Choroid plexus epithelial cell (primary cell): ENCODE measurements around the gene NMNAT2.

ENCODE experiments used
- DNase-seq: peaks from one replicate; pipeline ENCODE4 v3.0.0-alpha.2; 2010; ENCODE audit warnings: low read depth
- H3K4me3 ChIP-seq: 2 replicates; pipeline ENCODE4 v1.5.1; 2011; ENCODE audit warnings: low read depth, mild to moderate bottlenecking, control low read depth, low read length, moderate library complexity
- TF ChIP-seq, protein P1 (sequence below): conservative IDR thresholded peaks from 2 replicates; pipeline ENCODE4 v1.5.1; 2011; ENCODE audit warnings: low read depth, mild to moderate bottlenecking, control low read depth, inconsistent platforms, low read length, moderate library complexity

NMNAT2 gene

DNA sequence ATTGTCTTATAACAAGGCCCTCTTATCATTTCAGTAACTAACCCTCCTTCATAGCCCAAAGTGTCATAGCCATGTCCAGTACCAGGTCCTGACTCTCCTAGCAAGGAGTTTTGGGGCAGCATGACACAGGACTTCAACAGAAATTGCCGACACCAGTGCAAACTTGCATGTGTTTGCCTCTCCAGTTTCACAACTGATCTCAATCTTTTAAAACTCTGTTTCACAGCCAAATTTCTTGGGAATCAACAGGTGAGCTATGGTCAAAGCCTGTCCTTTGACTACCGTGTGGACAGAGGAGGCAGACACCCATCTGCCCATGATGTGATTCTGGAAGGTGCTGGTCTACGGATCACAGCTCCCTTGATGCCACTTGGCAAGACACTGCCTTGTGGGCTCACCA is 195.3 kb downstream of the NMNAT2 start:
- no peak overlapping the region for H3K4me3 ChIP-seq
- DNase-seq = no peak
- TF ChIP-seq, protein P1, sequence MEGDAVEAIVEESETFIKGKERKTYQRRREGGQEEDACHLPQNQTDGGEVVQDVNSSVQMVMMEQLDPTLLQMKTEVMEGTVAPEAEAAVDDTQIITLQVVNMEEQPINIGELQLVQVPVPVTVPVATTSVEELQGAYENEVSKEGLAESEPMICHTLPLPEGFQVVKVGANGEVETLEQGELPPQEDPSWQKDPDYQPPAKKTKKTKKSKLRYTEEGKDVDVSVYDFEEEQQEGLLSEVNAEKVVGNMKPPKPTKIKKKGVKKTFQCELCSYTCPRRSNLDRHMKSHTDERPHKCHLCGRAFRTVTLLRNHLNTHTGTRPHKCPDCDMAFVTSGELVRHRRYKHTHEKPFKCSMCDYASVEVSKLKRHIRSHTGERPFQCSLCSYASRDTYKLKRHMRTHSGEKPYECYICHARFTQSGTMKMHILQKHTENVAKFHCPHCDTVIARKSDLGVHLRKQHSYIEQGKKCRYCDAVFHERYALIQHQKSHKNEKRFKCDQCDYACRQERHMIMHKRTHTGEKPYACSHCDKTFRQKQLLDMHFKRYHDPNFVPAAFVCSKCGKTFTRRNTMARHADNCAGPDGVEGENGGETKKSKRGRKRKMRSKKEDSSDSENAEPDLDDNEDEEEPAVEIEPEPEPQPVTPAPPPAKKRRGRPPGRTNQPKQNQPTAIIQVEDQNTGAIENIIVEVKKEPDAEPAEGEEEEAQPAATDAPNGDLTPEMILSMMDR = no peak

DNA sequence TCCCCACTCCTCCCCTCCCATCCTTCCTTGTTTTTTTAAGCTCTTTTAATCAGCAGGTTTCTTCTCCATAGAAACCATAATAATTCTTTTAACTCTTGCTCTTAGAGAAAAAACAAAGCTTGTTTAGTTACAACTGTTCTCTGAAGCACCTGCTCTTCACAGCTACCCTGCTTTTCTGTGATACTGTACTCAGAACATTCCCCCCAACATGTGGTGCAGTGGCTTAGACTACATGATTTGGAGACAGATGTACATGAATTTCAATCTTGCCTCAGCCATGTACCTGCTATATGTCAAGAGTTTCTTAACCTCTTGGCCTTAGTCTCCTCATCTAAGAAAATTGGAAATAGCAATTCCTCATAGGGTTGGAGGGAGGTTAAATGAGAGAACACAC is 198.6 kb downstream of the NMNAT2 start:
- TF ChIP-seq, protein P1 = no peak
- DNase-seq = no peak
- H3K4me3 ChIP-seq = no peak overlapping the region

DNA sequence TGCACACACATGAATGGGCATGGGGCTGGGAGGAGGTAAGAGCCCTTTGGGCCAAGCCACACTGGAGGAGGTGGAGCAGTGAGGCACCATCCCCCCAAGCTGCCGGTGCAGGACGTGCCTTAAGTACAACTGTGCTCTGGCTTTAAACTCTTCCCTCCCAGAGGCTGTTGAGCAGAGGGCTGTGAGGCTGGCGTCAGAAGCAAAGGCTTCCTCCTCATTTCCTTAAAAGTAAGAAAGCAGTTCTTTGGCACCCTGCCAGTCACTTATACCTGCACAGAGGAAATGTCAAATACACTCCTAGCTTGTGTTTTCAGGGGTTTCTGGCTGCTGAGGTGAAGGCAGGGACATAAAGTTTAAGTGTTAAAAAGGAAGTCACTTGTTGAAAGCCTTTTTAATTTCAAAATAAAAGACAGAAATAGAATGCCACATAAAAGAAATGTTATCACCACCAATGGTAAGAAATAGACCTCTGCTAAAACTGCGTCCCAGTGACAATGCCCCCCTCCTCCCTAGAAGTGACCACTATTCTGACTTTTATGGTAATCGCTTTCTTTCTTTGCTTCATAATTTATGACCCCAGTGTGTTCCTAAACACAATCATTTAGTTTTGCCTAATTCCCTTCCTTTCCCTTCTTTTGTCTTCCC is 199.1 kb downstream of the NMNAT2 start:
- TF ChIP-seq, protein P1 = no peak
- DNase-seq = no peak
- H3K4me3 ChIP-seq = no peak overlapping the region

DNA sequence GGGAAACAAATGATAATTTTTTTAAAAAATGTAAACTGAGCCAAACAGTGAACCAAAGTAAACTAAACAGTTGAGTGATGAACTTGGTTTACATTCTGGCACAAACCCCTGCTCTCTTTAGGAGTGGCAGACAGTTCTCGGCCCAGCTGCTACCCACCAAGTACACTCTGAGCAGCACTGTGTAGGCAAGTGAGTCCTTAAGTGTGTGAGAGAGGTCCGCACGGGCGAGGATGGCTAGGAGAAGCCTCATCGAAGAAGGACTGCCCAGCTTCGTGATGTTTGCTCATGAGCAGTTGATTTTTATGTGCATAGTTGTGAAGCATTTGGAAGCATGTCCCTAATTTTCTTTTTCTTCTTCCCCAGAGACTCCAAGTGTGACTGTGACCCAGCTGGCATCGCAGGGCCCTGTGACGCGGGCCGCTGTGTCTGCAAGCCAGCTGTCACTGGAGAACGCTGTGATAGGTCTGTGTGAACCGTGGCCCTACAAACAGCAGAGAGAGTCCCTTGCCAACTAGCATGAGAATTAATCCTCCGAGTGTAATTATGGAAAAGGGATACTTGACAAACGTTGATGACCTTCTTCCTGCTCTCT is 200.1 kb downstream of the NMNAT2 start:
- no peak for DNase-seq

DNA sequence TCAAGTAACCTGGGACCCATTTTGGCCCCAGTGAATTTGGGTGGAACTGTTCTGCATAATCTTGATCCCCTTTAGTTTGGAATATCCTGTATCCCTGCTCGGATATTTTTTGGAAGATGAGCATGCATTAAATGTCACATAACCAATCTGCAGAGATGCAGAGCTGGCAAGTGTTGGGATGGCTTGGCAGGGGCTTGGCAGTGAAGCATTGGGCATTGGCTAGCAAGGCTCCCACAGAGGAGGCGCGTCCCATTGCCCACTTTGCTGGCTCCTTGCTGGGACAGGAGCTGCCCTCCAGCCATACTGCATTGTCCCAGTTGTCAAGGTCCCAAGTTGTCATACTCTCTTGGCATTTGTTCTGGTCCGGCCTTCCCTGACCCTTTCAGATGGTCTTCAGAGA is 202.2 kb downstream of the NMNAT2 start:
- TF ChIP-seq, protein P1 = no peak
- no peak overlapping the region for H3K4me3 ChIP-seq
- no peak for DNase-seq

More for the DNA sequence above, 200.1 kb downstream of the NMNAT2 start:
- TF ChIP-seq, protein P1 = no peak
- no peak overlapping the region for H3K4me3 ChIP-seq

DNA sequence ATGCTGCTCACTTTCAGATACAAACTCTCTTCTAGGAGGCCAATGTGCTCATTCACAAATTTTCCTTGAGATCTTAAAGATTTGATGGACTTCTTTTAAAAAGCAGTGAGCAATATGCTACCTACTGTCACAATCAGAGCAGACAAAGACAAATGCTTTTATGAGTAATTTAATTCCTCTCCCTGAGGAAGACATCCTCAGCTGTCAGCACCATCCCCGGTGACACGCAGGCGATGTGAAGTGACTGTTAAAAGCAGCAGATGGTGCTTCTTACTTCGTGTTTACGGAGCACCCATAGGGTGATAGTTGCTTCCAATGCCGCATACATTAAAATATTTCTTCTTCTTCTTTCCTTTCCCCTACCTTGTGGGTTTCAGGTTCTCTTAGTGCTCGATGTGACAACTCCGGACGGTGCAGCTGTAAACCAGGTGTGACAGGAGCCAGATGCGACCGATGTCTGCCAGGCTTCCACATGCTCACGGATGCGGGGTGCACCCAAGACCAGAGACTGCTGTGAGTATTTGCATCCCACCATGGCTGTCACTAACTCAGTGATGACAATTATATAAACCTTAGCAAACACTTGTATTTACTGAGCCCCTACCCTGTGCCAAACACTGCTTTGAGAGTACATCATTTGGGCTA is 203.0 kb downstream of the NMNAT2 start:
- no peak for DNase-seq
- no peak overlapping the region for H3K4me3 ChIP-seq
- TF ChIP-seq, protein P1 = no peak
